Measurements from ENCODE around the gene GAMT.

Gene GAMT

GRCh38 chr19:1392407-1392806, 8.9 kb downstream of the GAMT start:
- peaks cover 15% of the 10 kb centered on the region for H3K36me3 ChIP-seq (ENCODE audit: control insufficient read depth, insufficient read depth, low read length)
- no peaks in the 10 kb centered on the region for H3K27me3 ChIP-seq (ENCODE audit: control insufficient read depth, insufficient read depth, low read length)
- no peak for DNase-seq (ENCODE audit: low read depth, low spot score)
- no peaks in the 10 kb centered on the region; the same call in 1 of the 2 replicates for H3K4me1 ChIP-seq (ENCODE audit: control insufficient read depth, insufficient read depth, low read length)
- H3K9me3 ChIP-seq (ENCODE audit: control insufficient read depth, insufficient read depth, low read length): no peaks in the 10 kb centered on the region
- no peak overlapping the region for H3K27ac ChIP-seq (ENCODE audit: low read length)
- H3K4me3 ChIP-seq (ENCODE audit: low read length): no peak overlapping the region
- WGBS (ENCODE audit: insufficient coverage, insufficient read length): no CpG with 5 or more reads among the region's 15 CpGs

- Histone ChIP-seq H3K9me3 (ENCODE audit: control insufficient read depth, insufficient read depth, low read length) (no peaks in the 10 kb centered on the region), H3K27ac (ENCODE audit: low read length) (no peak overlapping the region), H3K27me3 (ENCODE audit: control insufficient read depth, insufficient read depth, low read length) (no peaks in the 10 kb centered on the region), H3K4me1 (ENCODE audit: control insufficient read depth, insufficient read depth, low read length) (no peaks in the 10 kb centered on the region; the same call in 1 of the 2 replicates), H3K4me3 (ENCODE audit: low read length) (no peak overlapping the region), H3K36me3 (ENCODE audit: control insufficient read depth, insufficient read depth, low read length) (peaks cover 15% of the 10 kb centered on the region)
- WGBS (ENCODE audit: insufficient coverage, insufficient read length): no CpG with 5 or more reads among the region's 42 CpGs
- no peak for DNase-seq (ENCODE audit: low read depth, low spot score)
Observed at GRCh38 chr19:1390890-1391423, 10.4 kb downstream of the GAMT start.

- Histone ChIP-seq H3K36me3 (ENCODE audit: control insufficient read depth, insufficient read depth, low read length) (peaks cover 15% of the 10 kb centered on the region), H3K27ac (ENCODE audit: low read length) (no peak overlapping the region), H3K27me3 (ENCODE audit: control insufficient read depth, insufficient read depth, low read length) (no peaks in the 10 kb centered on the region), H3K9me3 (ENCODE audit: control insufficient read depth, insufficient read depth, low read length) (no peaks in the 10 kb centered on the region), H3K4me3 (ENCODE audit: low read length) (no peak overlapping the region), H3K4me1 (ENCODE audit: control insufficient read depth, insufficient read depth, low read length) (no peaks in the 10 kb centered on the region)
- WGBS (ENCODE audit: insufficient coverage, insufficient read length): no CpG with 5 or more reads among the region's 39 CpGs
- DNase-seq (ENCODE audit: low read depth, low spot score): no peak
Observed at GRCh38 chr19:1389033-1389940, 12.1 kb downstream of the GAMT start.

GRCh38 chr19:1388637-1389026, 12.7 kb downstream of the GAMT start:
- WGBS (ENCODE audit: insufficient coverage, insufficient read length): no CpG with 5 or more reads among the region's 17 CpGs
- no peak for DNase-seq (ENCODE audit: low read depth, low spot score)
- H3K36me3 ChIP-seq (ENCODE audit: control insufficient read depth, insufficient read depth, low read length): peaks cover 15% of the 10 kb centered on the region
- no peaks in the 10 kb centered on the region for H3K27me3 ChIP-seq (ENCODE audit: control insufficient read depth, insufficient read depth, low read length)
- H3K4me3 ChIP-seq (ENCODE audit: low read length): no peak overlapping the region
- H3K9me3 ChIP-seq (ENCODE audit: control insufficient read depth, insufficient read depth, low read length): no peaks in the 10 kb centered on the region
- H3K27ac ChIP-seq (ENCODE audit: low read length): no peak overlapping the region
- H3K4me1 ChIP-seq (ENCODE audit: control insufficient read depth, insufficient read depth, low read length): no peaks in the 10 kb centered on the region

GRCh38 chr19:1387684-1388636, 13.4 kb downstream of the GAMT start:
- H3K4me3 ChIP-seq (ENCODE audit: low read length): no peak overlapping the region
- WGBS (ENCODE audit: insufficient coverage, insufficient read length): no CpG with 5 or more reads among the region's 45 CpGs
- no peaks in the 10 kb centered on the region for H3K9me3 ChIP-seq (ENCODE audit: control insufficient read depth, insufficient read depth, low read length)
- no peaks in the 10 kb centered on the region for H3K4me1 ChIP-seq (ENCODE audit: control insufficient read depth, insufficient read depth, low read length)
- DNase-seq (ENCODE audit: low read depth, low spot score): no peak
- no peaks in the 10 kb centered on the region for H3K27me3 ChIP-seq (ENCODE audit: control insufficient read depth, insufficient read depth, low read length)
- H3K27ac ChIP-seq (ENCODE audit: low read length): no peak overlapping the region
- peaks cover 12% of the 10 kb centered on the region for H3K36me3 ChIP-seq (ENCODE audit: control insufficient read depth, insufficient read depth, low read length)

GRCh38 chr19:1386945-1387683, 14.2 kb downstream of the GAMT start:
- Histone ChIP-seq H3K4me3 (ENCODE audit: low read length) (no peak overlapping the region), H3K27me3 (ENCODE audit: control insufficient read depth, insufficient read depth, low read length) (no peaks in the 10 kb centered on the region), H3K27ac (ENCODE audit: low read length) (no peak overlapping the region), H3K36me3 (ENCODE audit: control insufficient read depth, insufficient read depth, low read length) (peaks cover 10% of the 10 kb centered on the region), H3K4me1 (ENCODE audit: control insufficient read depth, insufficient read depth, low read length) (no peaks in the 10 kb centered on the region), H3K9me3 (ENCODE audit: control insufficient read depth, insufficient read depth, low read length) (no peaks in the 10 kb centered on the region)
- no CpG with 5 or more reads among the region's 39 CpGs for WGBS (ENCODE audit: insufficient coverage, insufficient read length)
- no peak for DNase-seq (ENCODE audit: low read depth, low spot score)

- no peak overlapping the region for H3K27ac ChIP-seq (ENCODE audit: low read length)
- H3K4me3 ChIP-seq (ENCODE audit: low read length): no peak overlapping the region
- peaks cover 9% of the 10 kb centered on the region for H3K36me3 ChIP-seq (ENCODE audit: control insufficient read depth, insufficient read depth, low read length)
- WGBS (ENCODE audit: insufficient coverage, insufficient read length): no CpG with 5 or more reads among the region's 3 CpGs
- DNase-seq (ENCODE audit: low read depth, low spot score): no peak
- no peaks in the 10 kb centered on the region for H3K4me1 ChIP-seq (ENCODE audit: control insufficient read depth, insufficient read depth, low read length)
- no peaks in the 10 kb centered on the region for H3K9me3 ChIP-seq (ENCODE audit: control insufficient read depth, insufficient read depth, low read length)
- no peaks in the 10 kb centered on the region for H3K27me3 ChIP-seq (ENCODE audit: control insufficient read depth, insufficient read depth, low read length)
Observed at GRCh38 chr19:1385816-1386215, 15.5 kb downstream of the GAMT start.

GRCh38 chr19:1384478-1385110, 16.7 kb downstream of the GAMT start:
- no peak overlapping the region for H3K27ac ChIP-seq (ENCODE audit: low read length)
- no peak for DNase-seq (ENCODE audit: low read depth, low spot score)

GRCh38 chr19:1384085-1384462, 17.3 kb downstream of the GAMT start:
- WGBS (ENCODE audit: insufficient coverage, insufficient read length): no CpG with 5 or more reads among the region's 23 CpGs
- peak overlapping the region; percentile 82 for H3K4me3 ChIP-seq (ENCODE audit: low read length)
- peaks cover 4% of the 10 kb centered on the region for H3K36me3 ChIP-seq (ENCODE audit: control insufficient read depth, insufficient read depth, low read length)
- H3K9me3 ChIP-seq (ENCODE audit: control insufficient read depth, insufficient read depth, low read length): no peaks in the 10 kb centered on the region
- H3K4me1 ChIP-seq (ENCODE audit: control insufficient read depth, insufficient read depth, low read length): no peaks in the 10 kb centered on the region
- no peak for DNase-seq (ENCODE audit: low read depth, low spot score)
- no peak overlapping the region for H3K27ac ChIP-seq (ENCODE audit: low read length)
- H3K27me3 ChIP-seq (ENCODE audit: control insufficient read depth, insufficient read depth, low read length): no peaks in the 10 kb centered on the region

More at GRCh38 chr19:1384478-1385110, 16.7 kb downstream of the GAMT start:
- Histone ChIP-seq H3K27me3 (ENCODE audit: control insufficient read depth, insufficient read depth, low read length) (no peaks in the 10 kb centered on the region), H3K4me3 (ENCODE audit: low read length) (peak overlapping the region; percentile 82; the same call in 1 of the 2 replicates), H3K9me3 (ENCODE audit: control insufficient read depth, insufficient read depth, low read length) (no peaks in the 10 kb centered on the region), H3K4me1 (ENCODE audit: control insufficient read depth, insufficient read depth, low read length) (no peaks in the 10 kb centered on the region), H3K36me3 (ENCODE audit: control insufficient read depth, insufficient read depth, low read length) (peaks cover 6% of the 10 kb centered on the region)
- no CpG with 5 or more reads among the region's 17 CpGs for WGBS (ENCODE audit: insufficient coverage, insufficient read length)
